Endothelial cell (in vitro differentiated cells): ENCODE data around the gene APOBEC3B. TPM values are rescaled to one million over a fixed set of nuclear protein-coding genes. Genes with fewer than 3 reads are reported as not detected.
"Not testable (repeated sequence)": the region's sequence is repeated elsewhere in the genome, so short reads cannot be mapped to it uniquely, and the experiment has no call there.

ENCODE experiments used
- DNase-seq: peaks from one replicate; pipeline ENCODE4 v3.0.0; 2021; ENCODE audit warnings: low spot score
- H3K27ac Mint-ChIP-seq: one replicate; pipeline ENCODE4 v1.8.0; 2021; ENCODE audit warnings: mixed read lengths, inconsistent platforms; ENCODE audit not compliant: unreplicated experiment
- H3K27me3 Mint-ChIP-seq: one replicate; pipeline ENCODE4 v1.8.0; 2021; ENCODE audit warnings: mild to moderate bottlenecking, moderate library complexity, mixed read lengths, inconsistent platforms; ENCODE audit not compliant: unreplicated experiment
- H3K36me3 Mint-ChIP-seq: one replicate; pipeline ENCODE4 v1.8.0; 2021; ENCODE audit warnings: mild to moderate bottlenecking, low read depth, mixed read lengths, inconsistent platforms; ENCODE audit not compliant: unreplicated experiment
- H3K4me1 Mint-ChIP-seq: one replicate; pipeline ENCODE4 v1.8.0; 2021; ENCODE audit warnings: mild to moderate bottlenecking, mixed read lengths, inconsistent platforms; ENCODE audit not compliant: unreplicated experiment
- H3K4me3 Mint-ChIP-seq: one replicate; pipeline ENCODE4 v1.8.0; 2021; ENCODE audit warnings: mild to moderate bottlenecking, mixed read lengths, inconsistent platforms; ENCODE audit not compliant: unreplicated experiment
- H3K9me3 Mint-ChIP-seq: one replicate; pipeline ENCODE4 v1.8.0; 2021; ENCODE audit warnings: mixed read lengths, inconsistent platforms; ENCODE audit not compliant: unreplicated experiment
- CTCF ChIP-seq: fragments of 200-600 bp; sonication (generic); IDR thresholded peaks from one replicate; pipeline ENCODE4 v1.5.0; 2021; ENCODE audit warnings: antibody characterized with exemption; ENCODE audit not compliant: unreplicated experiment
- total RNA-seq: library from RNA; stranded (reverse); fragmentation: NEBNext Ultra II Directional; extraction: Animal tissue kit (Norgen Biotek cat#: 25700); gene quantifications from one replicate; pipeline ENCODE4 v1.2.1, GENCODE V29; 2021; ENCODE audit not compliant: unreplicated experiment

APOBEC3B gene
- total RNA-seq, 1 donor from 2014 or later: 1.0 TPM

GRCh38 chr22:38971791-38972190 lies 10.4 kb upstream of the APOBEC3B start:
- Mint-ChIP-seq H3K27me3 (peaks cover 8% of the 10 kb centered on the region), H3K4me1 (peaks cover 3% of the 10 kb centered on the region), H3K27ac (no peak overlapping the region), H3K36me3 (no peaks in the 10 kb centered on the region), H3K9me3 (no peaks in the 10 kb centered on the region), H3K4me3 (no peak overlapping the region)
- TF ChIP-seq CTCF: no peak
- DNase-seq: no peak

GRCh38 chr22:38972558-38972957 lies 9.6 kb upstream of the APOBEC3B start:
- Mint-ChIP-seq H3K9me3 (no peaks in the 10 kb centered on the region), H3K4me1 (peaks cover 3% of the 10 kb centered on the region), H3K36me3 (no peaks in the 10 kb centered on the region), H3K4me3 (no peak overlapping the region), H3K27me3 (peaks cover 8% of the 10 kb centered on the region), H3K27ac (no peak overlapping the region)
- no peak for DNase-seq
- TF ChIP-seq CTCF: no peak

GRCh38 chr22:38973289-38974169 lies 8.6 kb upstream of the APOBEC3B start:
- TF ChIP-seq CTCF: peak; percentile 92
- Mint-ChIP-seq H3K27ac (no peak overlapping the region), H3K36me3 (no peaks in the 10 kb centered on the region), H3K9me3 (no peaks in the 10 kb centered on the region), H3K27me3 (peaks cover 8% of the 10 kb centered on the region), H3K4me1 (peaks cover 3% of the 10 kb centered on the region), H3K4me3 (no peak overlapping the region)
- DNase-seq: peak; percentile 67

GRCh38 chr22:38974170-38974825 lies 7.8 kb upstream of the APOBEC3B start:
- H3K9me3 Mint-ChIP-seq: no peaks in the 10 kb centered on the region
- TF ChIP-seq CTCF: no peak
- no peak for DNase-seq
- no peak overlapping the region for H3K27ac Mint-ChIP-seq
- no peaks in the 10 kb centered on the region for H3K36me3 Mint-ChIP-seq
- peaks cover 8% of the 10 kb centered on the region for H3K27me3 Mint-ChIP-seq
- H3K4me3 Mint-ChIP-seq: no peak overlapping the region
- no peaks in the 10 kb centered on the region for H3K4me1 Mint-ChIP-seq

- no peak for DNase-seq
- H3K27me3 Mint-ChIP-seq: peaks cover 8% of the 10 kb centered on the region
- H3K4me3 Mint-ChIP-seq: no peak overlapping the region
- no peak overlapping the region for H3K27ac Mint-ChIP-seq
- no peaks in the 10 kb centered on the region for H3K4me1 Mint-ChIP-seq
- no peak for TF ChIP-seq CTCF
- H3K36me3 Mint-ChIP-seq: no peaks in the 10 kb centered on the region
- H3K9me3 Mint-ChIP-seq: no peaks in the 10 kb centered on the region
Measured at GRCh38 chr22:38974826-38975175, 7.3 kb upstream of the APOBEC3B start.

- DNase-seq, H3K27me3 Mint-ChIP-seq, H3K36me3 Mint-ChIP-seq, H3K4me3 Mint-ChIP-seq, H3K27ac Mint-ChIP-seq, H3K9me3 Mint-ChIP-seq, H3K4me1 Mint-ChIP-seq: not testable (repeated sequence)
Measured at GRCh38 chr22:38977289-38977688, 4.9 kb upstream of the APOBEC3B start.

GRCh38 chr22:38980587-38980986 lies 1.6 kb upstream of the APOBEC3B start:
- H3K27me3 Mint-ChIP-seq, H3K4me3 Mint-ChIP-seq, H3K36me3 Mint-ChIP-seq, H3K9me3 Mint-ChIP-seq, H3K27ac Mint-ChIP-seq, H3K4me1 Mint-ChIP-seq, DNase-seq: not testable (repeated sequence)
